Sciatic nerve (tissue), 2 donors: ENCODE results near the gene GPR4. TPM values are rescaled to one million over a fixed set of nuclear protein-coding genes. Genes with fewer than 3 reads are reported as not detected.
A peak's percentile ranks its signal among the peaks of the same experiment; 100 is the strongest.
"Not testable (repeated sequence)": the region's sequence is repeated elsewhere in the genome, so short reads cannot be mapped to it uniquely, and the experiment has no call there.

Experiments used
- ATAC-seq: fragments of 200-7000 bp; cut with Tn5 transposase; one replicate; pipeline ENCODE4 v1.9.1; 2020; ENCODE audit warnings: mild to moderate bottlenecking, moderate library complexity
- DNase-seq: peaks from one replicate; pipeline ENCODE4 v3.0.0-alpha.2; 2020; ENCODE audit warnings: low spot score
- intact Hi-C: fragments of 100-400 bp; cut with DNase I; formaldehyde crosslinking; loops from one replicate; pipeline ENCODE4 v1.14.2; 2022
- total RNA-seq: library from RNA; stranded (reverse); fragmentation: NEBNext Ultra II Directional; extraction: Animal tissue kit (Norgen Biotek cat#: 25700); gene quantifications from one replicate; pipeline ENCODE4 v1.2.1, GENCODE V29; 2021
- donor health status: DM: no; HTN: no; CAD: no.
- donor health status: DM: no; HTN: no; CAD: no.

Gene GPR4
- total RNA-seq, 1 donor from 2014 or later, result 29.7 TPM

GRCh38 chr19:45629704-45630103 is 27.7 kb upstream of the GPR4 start:
- no peak for ATAC-seq
- intact Hi-C loops, result no loop called here
- no peak for DNase-seq

- intact Hi-C loops, DNase-seq, ATAC-seq: not testable (repeated sequence)
These were observed 26.2 kb upstream of the GPR4 start for GRCh38 chr19:45628219-45628618.

GRCh38 chr19:45623984-45624383 is 22.0 kb upstream of the GPR4 start:
- ATAC-seq (no peak), DNase-seq (no peak)
- intact Hi-C loops, result no loop called here

GRCh38 chr19:45621976-45622503 is 20.0 kb upstream of the GPR4 start:
- DNase-seq, result no peak
- ATAC-seq, result no peak
- intact Hi-C loops, result no loop called here

GRCh38 chr19:45621389-45621788 is 19.4 kb upstream of the GPR4 start:
- intact Hi-C loops, result no loop called here
- DNase-seq (no peak), ATAC-seq (no peak)

- intact Hi-C loops, result no loop called here
- ATAC-seq (no peak), DNase-seq (no peak)
These were observed 14.6 kb upstream of the GPR4 start for GRCh38 chr19:45616704-45617017.

- intact Hi-C loops, result no loop called here
- DNase-seq (peak; percentile 91), ATAC-seq (peak; percentile 97)
These were observed 14.0 kb upstream of the GPR4 start for GRCh38 chr19:45615795-45616703.

GRCh38 chr19:45615056-45615455 is 13.0 kb upstream of the GPR4 start:
- ATAC-seq, intact Hi-C loops, DNase-seq: not testable (repeated sequence)

- ATAC-seq, result no peak
- intact Hi-C loops, result no loop called here
- DNase-seq, result no peak
These were observed 12.1 kb upstream of the GPR4 start for GRCh38 chr19:45613926-45614725.

- intact Hi-C loops, result no loop called here
- ATAC-seq (no peak), DNase-seq (no peak)
These were observed 6.9 kb upstream of the GPR4 start for GRCh38 chr19:45608948-45609347.

GRCh38 chr19:45607071-45608029 is 5.3 kb upstream of the GPR4 start:
- peak; percentile 86 for DNase-seq
- ATAC-seq, result peak; percentile 83
- intact Hi-C loops, result no loop called here

- DNase-seq, result no peak
- intact Hi-C loops, result no loop called here
- ATAC-seq, result peak; percentile 21
These were observed 897 bp downstream of the GPR4 start for GRCh38 chr19:45601115-45601514.

- peak; percentile 30 for ATAC-seq
- no peak for DNase-seq
- intact Hi-C loops, result no loop called here
These were observed 1.6 kb downstream of the GPR4 start for GRCh38 chr19:45600340-45600885.

- DNase-seq (no peak), ATAC-seq (no peak)
These were observed 2.7 kb downstream of the GPR4 start for GRCh38 chr19:45599286-45599685.

GRCh38 chr19:45598267-45599001 is 3.6 kb downstream of the GPR4 start:
- intact Hi-C loops, result no loop called here
- peak; percentile 34 for ATAC-seq
- DNase-seq, result no peak

More at GRCh38 chr19:45599286-45599685, 2.7 kb downstream of the GPR4 start:
- intact Hi-C loops, result no loop called here

GRCh38 chr19:45597425-45598111 is 4.4 kb downstream of the GPR4 start:
- intact Hi-C loops, result no loop called here
- peak; percentile 71 for ATAC-seq
- DNase-seq, result no peak

GRCh38 chr19:45595814-45596213 is 6.2 kb downstream of the GPR4 start:
- no peak for ATAC-seq
- DNase-seq, result no peak
- intact Hi-C loops, result no loop called here
